HG02870 (cell line): ENCODE results near the gene CRB3.
"Not testable (repeated sequence)": the region's sequence is repeated elsewhere in the genome, so short reads cannot be mapped to it uniquely, and the experiment has no call there.

ENCODE experiments used
- ATAC-seq: cut with Tn5 transposase; IDR thresholded peaks from one replicate; pipeline ENCODE4 v1.9.1; 2021; ENCODE audit warnings: mild to moderate bottlenecking, moderate library complexity; ENCODE audit not compliant: unreplicated experiment

The CRB3 gene

GRCh38 chr19:6464070-6464873 is at the start of gene CRB3:
Gene CRB3, plus strand, starts transcription at chr19:6464271. Its CDS starts 431 bp downstream, at chr19:6464702.
- no peak for ATAC-seq

- ATAC-seq = no peak
Measured at GRCh38 chr19:6414793-6415590, 49.1 kb upstream of the CRB3 start.

- no peak for ATAC-seq
Measured at GRCh38 chr19:6415591-6416190, 48.4 kb upstream of the CRB3 start.

GRCh38 chr19:6416658-6417405 is 47.2 kb upstream of the CRB3 start:
- no peak for ATAC-seq

- no peak for ATAC-seq
Measured at GRCh38 chr19:6417713-6418561, 46.1 kb upstream of the CRB3 start.

- ATAC-seq = no peak
Measured at GRCh38 chr19:6418562-6418932, 45.5 kb upstream of the CRB3 start.

- no peak for ATAC-seq
Measured at GRCh38 chr19:6421075-6422014, 42.7 kb upstream of the CRB3 start.

GRCh38 chr19:6423499-6424194 is 40.4 kb upstream of the CRB3 start:
- no peak for ATAC-seq

- no peak for ATAC-seq
Measured at GRCh38 chr19:6424195-6424938, 39.7 kb upstream of the CRB3 start, which contains the start of gene KHSRP. Gene KHSRP, minus strand, starts transcription at chr19:6424811. Its CDS starts 110 bp downstream, at chr19:6424701.

GRCh38 chr19:6424939-6425731 is 38.9 kb upstream of the CRB3 start:
- ATAC-seq = peak; percentile 85

GRCh38 chr19:6425732-6426620 is 38.1 kb upstream of the CRB3 start:
- ATAC-seq = no peak

GRCh38 chr19:6427131-6427530 is 36.9 kb upstream of the CRB3 start:
- no peak for ATAC-seq

- not testable (repeated sequence) for ATAC-seq
Measured at GRCh38 chr19:6428692-6429418, 35.2 kb upstream of the CRB3 start.

GRCh38 chr19:6429419-6430221 is 34.5 kb upstream of the CRB3 start:
- no peak for ATAC-seq
